Astrocyte of the hippocampus (primary cell): ENCODE data around the gene ARHGAP45.
A peak's percentile ranks its signal among the peaks of the same experiment; 100 is the strongest.

ENCODE experiments used
- DNase-seq: peaks from one replicate; pipeline ENCODE4 v3.0.0; 2011; ENCODE audit warnings: low read depth, low spot score

Gene ARHGAP45

GRCh38 chr19:1039646-1040475 lies 27.1 kb upstream of the ARHGAP45 start, which contains the start of gene ABCA7:
ABCA7 (plus strand) TSS chr19:1040107; CDS start chr19:1041362, 1,255 bp downstream.
- DNase-seq = peak; percentile 99

GRCh38 chr19:1040476-1041271 lies 26.3 kb upstream of the ARHGAP45 start:
- peak; percentile 97 for DNase-seq

- no peak for DNase-seq
Measured at GRCh38 chr19:1041272-1041834, 25.6 kb upstream of the ARHGAP45 start.

GRCh38 chr19:1041835-1042685 lies 24.9 kb upstream of the ARHGAP45 start:
- no peak for DNase-seq

- DNase-seq = peak; percentile 60
Measured at GRCh38 chr19:1042689-1043511, 24.1 kb upstream of the ARHGAP45 start.

- DNase-seq = no peak
Measured at GRCh38 chr19:1045247-1045603, 21.7 kb upstream of the ARHGAP45 start.

GRCh38 chr19:1046117-1046626 lies 20.8 kb upstream of the ARHGAP45 start:
- no peak for DNase-seq

- DNase-seq = no peak
Measured at GRCh38 chr19:1046836-1047695, 19.9 kb upstream of the ARHGAP45 start.

- no peak for DNase-seq
Measured at GRCh38 chr19:1047696-1048147, 19.2 kb upstream of the ARHGAP45 start.

- no peak for DNase-seq
Measured at GRCh38 chr19:1049106-1049505, 17.9 kb upstream of the ARHGAP45 start.

- no peak for DNase-seq
Measured at GRCh38 chr19:1049800-1050199, 17.2 kb upstream of the ARHGAP45 start.

- DNase-seq = no peak
Measured at GRCh38 chr19:1050989-1051788, 15.8 kb upstream of the ARHGAP45 start.

GRCh38 chr19:1051791-1052190 lies 15.2 kb upstream of the ARHGAP45 start:
- DNase-seq = no peak

GRCh38 chr19:1052349-1052975 lies 14.5 kb upstream of the ARHGAP45 start:
- no peak for DNase-seq

GRCh38 chr19:1053176-1054101 lies 13.5 kb upstream of the ARHGAP45 start:
- no peak for DNase-seq

GRCh38 chr19:1054102-1055027 lies 12.6 kb upstream of the ARHGAP45 start:
- no peak for DNase-seq
